Activated CD4-positive, CD25-positive, alpha-beta regulatory T cell treated with anti-CD3 and anti-CD28 coated beads, Interleukin-2, amount 50 U/mL, for 72 hours (primary cell): ENCODE results near the gene TEX12.
A peak's percentile ranks its signal among the peaks of the same experiment; 100 is the strongest.
"Not testable (repeated sequence)": the region's sequence is repeated elsewhere in the genome, so short reads cannot be mapped to it uniquely, and the experiment has no call there.

Experiments
- DNase-seq: peaks from one replicate; pipeline ENCODE4 v3.0.0; 2021

Gene TEX12

DNA sequence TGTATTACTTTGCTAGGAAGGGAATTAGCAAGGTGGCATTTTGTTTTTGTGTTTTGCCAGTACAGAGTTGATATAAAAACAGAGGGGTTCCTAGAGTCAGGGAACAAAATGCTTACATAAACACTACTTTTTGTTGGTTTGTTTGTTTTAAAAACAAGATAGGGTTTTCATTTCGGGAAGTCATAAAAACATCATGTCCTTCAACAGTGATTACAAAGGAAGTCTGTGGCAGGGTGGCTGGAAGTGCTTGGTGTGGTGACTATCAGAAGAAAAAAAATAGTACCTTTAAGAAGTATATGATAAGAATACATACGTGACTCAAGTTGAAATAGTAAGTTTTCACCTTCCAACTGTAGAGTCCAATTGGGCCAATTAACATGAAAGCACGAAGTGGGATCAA lies 2.1 kb upstream of the TEX12 start:
- no peak for DNase-seq

DNA sequence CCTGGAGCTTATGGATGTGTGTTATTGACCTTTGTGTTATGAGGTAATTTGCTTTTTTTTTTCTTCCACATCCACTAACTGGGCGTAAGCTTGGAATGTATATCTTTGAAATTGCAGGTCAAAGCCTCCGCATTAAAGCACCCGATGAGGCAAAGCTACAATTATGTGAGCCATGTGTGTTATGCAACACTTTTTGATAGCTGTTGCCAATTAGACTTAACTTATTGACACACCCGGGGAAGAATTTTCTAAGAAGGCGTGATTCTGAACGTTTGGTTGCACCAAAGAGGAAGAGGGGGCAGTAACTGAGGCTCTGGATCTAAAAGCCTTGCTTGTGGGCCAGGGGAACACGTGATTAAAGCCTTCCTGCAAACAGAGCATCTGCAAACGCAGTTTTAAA lies 610 bp upstream of the TEX12 start:
- DNase-seq, result no peak

DNA sequence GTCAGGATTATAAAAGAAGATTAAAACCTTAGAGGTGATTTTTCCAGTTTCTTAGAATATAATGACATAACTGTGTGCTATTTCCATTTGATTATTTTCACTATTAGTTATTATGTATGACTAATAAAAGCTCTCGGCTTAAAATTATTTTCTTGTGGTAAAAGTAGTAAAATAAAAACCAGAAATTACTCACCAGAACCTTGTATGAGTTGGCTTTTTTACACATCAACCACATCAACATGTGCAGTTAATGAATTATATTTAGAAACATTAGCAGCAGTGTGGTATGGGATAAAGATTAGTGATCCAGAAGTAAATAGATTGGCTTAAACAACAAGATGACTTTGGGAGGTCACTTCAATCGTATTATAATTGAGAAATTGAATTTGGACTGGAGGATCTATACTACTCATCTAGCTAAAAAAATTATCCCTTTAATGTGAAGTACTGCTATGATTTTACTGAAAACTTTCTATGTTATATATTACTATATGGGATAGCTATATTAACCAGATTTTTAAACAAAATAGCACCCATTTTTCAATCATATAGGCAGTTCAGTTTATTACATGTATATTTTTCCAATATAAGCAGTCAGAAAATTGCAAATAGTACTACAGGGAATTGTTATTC lies 5.3 kb downstream of the TEX12 start:
- no peak for DNase-seq

DNA sequence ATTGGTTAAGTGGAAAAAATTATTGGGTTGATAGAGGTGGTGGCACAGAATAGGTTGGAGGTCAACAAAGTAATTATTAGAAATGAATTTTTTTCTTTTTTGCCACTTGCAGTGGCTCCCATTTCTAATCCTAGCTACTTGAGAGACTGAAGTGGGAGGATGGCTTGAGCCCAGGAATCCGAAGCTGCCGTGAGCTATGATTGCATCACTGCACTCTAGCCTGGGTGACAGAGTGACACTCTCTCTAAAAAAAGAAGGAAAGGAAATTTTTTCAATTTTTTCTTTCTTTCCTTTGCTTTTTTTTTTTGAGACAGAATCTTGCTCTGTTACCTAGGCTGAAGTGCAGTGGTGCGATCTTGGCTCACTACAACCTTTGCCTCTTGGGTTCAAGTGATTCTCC lies 6.0 kb downstream of the TEX12 start:
- no peak for DNase-seq

DNA sequence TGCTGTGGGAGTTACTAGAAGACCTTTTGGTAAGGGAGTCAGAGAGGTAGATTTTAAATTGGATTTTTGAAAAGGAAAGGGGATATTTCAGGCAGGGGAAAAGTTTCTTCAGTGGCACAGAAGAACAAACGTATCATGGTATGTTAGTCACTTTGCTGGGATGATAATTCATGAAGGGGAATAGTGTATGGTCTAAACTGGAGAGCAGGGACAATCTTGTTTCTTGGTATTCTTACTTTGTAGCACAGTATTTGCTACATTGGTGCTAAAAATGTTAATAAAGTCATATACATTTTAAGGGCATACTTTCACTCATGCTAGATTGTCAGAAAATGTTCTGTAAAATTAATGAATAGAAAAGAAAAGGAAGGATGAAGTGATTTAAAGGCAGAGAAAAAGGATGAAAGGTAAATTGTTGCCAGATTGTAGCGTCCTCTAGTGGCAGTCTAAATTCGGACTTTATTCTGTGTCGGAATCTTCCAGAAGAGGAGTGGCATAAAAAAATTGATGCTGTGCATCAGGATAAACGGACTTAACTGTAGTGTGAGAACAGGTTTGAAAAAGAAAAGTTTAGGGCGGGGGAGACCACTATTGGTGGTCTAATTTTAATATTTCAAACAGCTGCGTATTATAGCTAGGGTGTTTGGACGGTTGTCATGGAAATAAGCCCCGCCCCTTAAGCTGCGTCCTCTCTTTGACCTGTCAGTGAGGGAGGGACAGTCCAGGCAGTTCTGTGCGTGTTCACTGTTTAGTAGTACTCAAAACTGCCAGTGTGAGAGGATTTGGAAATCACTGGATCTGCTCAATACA lies 7.8 kb downstream of the TEX12 start, which contains the start of gene BCO2:
Gene BCO2 (plus strand): TSS at position 724 of the 810 bp plus-strand sequence. CDS start 90 bp downstream, outside the sequence.
- peak; percentile 48 for DNase-seq

DNA sequence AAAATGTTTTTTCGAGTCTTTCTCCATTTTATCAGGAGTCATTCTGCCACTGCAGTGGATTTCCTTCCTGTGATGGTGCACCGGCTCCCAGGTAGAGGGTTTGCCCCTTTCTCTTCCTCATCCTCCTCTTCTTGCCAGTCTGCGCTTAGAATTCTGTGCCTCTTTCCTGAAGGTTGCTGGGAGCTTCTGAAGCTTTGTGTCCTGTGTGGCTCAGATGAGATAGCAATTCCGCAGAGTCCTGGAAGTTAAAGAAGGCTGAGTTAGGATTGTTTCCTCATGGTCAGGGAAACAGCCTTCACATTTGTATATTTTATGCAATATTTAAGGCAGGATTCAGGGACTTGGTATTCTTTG lies 8.4 kb downstream of the TEX12 start:
- DNase-seq, result no peak

DNA sequence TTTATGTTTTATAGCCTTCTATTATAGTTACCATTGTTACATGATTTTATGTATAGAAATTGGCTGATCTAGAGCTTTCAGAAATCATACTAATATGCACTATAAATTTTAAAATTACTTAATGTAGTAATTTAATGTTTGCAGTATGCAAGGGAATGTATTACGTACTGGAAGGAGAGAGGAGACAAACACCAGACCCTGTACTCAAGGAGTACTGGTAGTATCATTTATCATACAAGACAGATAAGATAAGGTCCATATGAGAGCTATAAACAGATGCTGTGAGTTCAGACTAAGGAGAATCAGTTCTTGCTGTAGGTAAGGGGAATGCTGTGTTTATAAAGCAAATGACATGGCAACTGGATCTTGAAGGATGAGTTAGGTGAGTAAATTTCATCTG lies 8.9 kb downstream of the TEX12 start:
- no peak for DNase-seq

- DNase-seq, result no peak
Measured at GRCh38 chr11:112177589-112177988, 10.4 kb downstream of the TEX12 start.

DNA sequence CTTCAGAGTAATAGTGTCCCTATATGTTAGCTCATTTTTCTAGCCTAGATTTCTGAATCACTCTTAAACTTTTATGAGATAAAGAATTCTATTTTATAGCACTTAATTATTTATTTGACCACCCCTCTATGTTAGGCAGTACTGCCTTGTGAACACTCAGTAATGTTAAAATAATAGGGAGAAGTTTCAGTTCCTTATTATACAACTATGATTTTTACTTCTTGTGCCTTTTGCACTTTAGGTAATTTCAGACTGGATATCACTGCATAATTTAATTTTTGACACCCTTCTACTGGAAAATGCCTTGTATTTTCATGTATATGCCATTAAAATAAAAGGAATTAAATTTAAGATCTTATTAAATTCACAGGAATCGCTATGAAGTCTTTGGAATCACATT lies 11.3 kb downstream of the TEX12 start:
- no peak for DNase-seq

DNA sequence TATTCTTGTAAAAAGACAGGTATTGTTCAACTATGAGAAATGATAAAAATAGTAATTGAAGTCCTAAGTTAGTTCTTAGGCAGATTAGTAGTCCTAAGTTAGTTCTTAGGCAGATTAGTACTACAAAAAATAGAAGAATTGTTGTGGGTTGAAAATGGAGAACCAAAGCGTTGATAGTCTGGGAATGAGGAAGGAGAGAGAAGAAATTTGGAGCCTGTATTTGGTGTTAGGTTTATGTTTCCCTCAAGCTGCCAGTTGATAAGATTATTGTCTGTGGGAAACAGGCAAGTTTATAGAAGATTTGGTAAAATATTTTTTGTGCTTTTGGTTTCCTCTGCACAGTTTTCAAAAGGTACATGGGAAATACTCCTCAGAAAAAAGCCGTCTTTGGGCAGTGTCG lies 11.8 kb downstream of the TEX12 start:
- no peak for DNase-seq

DNA sequence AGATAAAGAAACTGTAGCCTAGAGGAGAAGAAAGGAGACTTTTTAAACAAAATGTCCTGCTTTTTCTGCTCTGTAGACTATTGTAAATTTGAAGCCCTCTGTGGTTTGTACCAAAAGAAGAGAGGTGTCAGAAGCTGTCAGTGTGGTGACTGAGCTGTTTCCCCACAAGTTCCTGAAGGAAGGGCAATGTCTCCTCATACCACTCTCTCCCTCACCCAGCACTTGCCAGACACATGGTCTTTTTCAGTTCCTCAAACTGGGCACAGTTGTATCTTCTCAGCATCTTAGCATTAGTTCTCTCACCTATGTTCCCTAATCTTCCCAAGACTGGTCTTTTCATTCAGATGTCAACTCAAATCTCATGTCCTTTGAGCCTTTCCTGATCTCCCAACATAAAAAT lies 12.4 kb downstream of the TEX12 start:
- DNase-seq, result no peak

DNA sequence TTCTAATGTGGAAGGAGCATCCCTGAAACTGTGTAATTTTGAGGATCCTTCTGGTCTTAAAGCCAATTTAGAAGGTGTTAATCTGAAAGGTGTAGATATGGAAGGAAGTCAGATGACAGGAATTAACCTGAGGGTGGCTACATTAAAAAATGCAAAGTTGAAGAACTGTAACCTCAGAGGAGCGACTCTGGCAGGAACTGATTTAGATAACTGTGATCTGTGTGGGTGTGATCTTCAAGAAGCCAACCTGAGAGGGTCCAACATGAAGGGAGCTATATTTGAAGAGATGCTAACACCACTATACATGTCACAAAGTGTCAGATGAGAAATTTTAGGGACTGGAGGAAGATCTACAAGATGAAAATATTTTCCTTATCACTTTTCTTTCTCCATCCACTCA lies 15.7 kb downstream of the TEX12 start:
- no peak for DNase-seq

GRCh38 chr11:112185883-112186282 lies 18.7 kb downstream of the TEX12 start:
- DNase-seq, result no peak

DNA sequence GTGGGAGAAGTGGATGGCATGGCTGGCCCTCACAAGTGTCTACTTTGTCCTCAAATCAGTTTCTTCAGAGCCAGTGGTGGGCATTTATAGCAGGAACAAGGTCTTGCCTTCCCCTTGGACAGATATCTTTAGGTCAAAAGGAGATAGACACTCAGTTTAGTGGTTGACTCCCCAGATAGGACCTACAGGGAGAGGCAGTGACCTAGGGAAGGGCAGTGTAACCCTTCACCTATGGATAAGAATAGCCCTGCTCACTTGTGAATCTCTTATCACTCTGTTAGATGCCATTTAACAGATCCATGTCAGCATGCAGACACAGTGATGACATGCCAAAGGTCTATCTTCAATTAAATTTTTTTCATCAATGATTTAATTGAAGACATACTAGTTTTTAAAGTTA lies 19.1 kb downstream of the TEX12 start:
- no peak for DNase-seq

DNA sequence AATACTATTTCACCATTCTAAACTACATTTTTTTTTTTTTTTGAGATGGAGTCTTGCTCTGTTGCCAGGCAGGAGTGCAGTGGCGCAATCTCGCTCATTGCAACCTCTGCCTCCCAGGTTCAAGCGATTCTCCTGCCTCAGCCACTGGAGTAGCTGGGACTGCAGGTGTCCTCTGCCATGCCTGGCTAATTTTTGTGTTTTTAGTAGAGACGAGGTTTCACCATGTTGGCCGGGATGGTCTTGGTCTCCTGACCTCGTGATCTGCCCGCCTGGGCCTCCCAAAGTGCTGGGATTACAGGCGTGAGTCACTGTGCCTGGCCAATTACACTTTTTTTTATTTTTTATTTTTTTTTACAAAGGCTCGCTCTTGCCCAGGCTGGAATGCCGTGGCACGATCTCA lies 27.9 kb downstream of the TEX12 start:
- DNase-seq, result not testable (repeated sequence)

DNA sequence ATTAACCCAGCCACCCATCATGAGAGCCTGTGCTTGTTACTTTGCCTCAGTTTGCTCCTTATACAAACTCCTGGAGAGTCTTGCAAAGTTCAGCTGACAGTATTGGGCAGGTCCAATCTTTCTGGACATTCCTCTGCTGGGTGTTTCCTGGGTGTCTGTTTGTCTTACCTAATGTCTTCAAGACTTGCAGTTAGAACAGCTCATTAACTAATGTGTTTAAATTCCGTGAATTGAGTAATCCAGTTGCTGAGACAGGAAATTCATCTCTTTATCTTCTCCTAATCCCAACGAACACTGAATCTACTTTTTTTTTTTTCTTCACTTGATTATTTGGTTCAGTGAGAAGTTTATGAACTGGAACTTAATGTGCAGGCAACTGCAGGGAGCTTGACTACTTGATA lies 28.8 kb downstream of the TEX12 start:
- DNase-seq, result no peak

GRCh38 chr11:112196519-112197087 lies 29.4 kb downstream of the TEX12 start:
- no peak for DNase-seq

- DNase-seq, result not testable (repeated sequence)
Measured at GRCh38 chr11:112199101-112199500, 31.9 kb downstream of the TEX12 start.

- DNase-seq, result no peak
Measured at GRCh38 chr11:112200252-112200651, 33.1 kb downstream of the TEX12 start.

- no peak for DNase-seq
Measured at GRCh38 chr11:112206071-112206470, 38.9 kb downstream of the TEX12 start.

GRCh38 chr11:112210890-112211289 lies 43.7 kb downstream of the TEX12 start:
- DNase-seq, result no peak

GRCh38 chr11:112211536-112211935 lies 44.4 kb downstream of the TEX12 start:
- no peak for DNase-seq

GRCh38 chr11:112212290-112212689 lies 45.1 kb downstream of the TEX12 start:
- DNase-seq, result no peak

- no peak for DNase-seq
Measured at GRCh38 chr11:112212710-112213109, 45.5 kb downstream of the TEX12 start.
